ENCODE results near the gene FXYD7. TPM values are rescaled to one million over a fixed set of nuclear protein-coding genes. Genes with fewer than 3 reads are reported as not detected.

FXYD7 gene
- total and polyA plus RNA-seq, 8 donors: 0.23 to 0.61 TPM; not detected in 6

DNA sequence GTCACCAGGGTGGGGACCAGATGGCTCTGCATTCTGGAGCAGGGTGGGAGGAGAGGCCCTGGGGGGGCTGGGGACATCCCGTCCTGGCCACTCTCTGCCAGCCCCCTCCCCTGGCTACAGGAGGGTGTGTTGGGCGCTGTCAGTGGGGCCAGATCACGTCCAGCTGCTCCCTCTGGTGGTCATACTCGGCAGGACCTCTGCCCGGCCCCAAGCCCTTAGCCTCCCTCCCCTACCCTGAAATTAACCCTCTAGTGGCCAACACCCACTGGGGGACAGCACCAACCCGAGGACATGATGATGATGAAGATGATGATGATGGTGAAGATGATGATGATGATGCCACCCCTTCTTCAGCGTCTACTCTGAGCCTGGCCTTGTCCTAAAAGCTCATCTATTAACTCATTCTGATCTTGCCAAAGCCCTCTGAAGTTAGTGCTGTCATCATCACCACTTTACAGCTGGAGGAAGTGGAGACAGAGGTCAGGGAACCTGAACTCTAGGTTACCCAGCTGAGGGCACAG, 7.6 kb upstream of the FXYD7 start:
- WGBS, 2 donors: 1% methylated on average over 7 of the region's 7 CpGs
- no peaks in the 10 kb centered on the region for H3K9me3 ChIP-seq
- TF ChIP-seq, protein P1, sequence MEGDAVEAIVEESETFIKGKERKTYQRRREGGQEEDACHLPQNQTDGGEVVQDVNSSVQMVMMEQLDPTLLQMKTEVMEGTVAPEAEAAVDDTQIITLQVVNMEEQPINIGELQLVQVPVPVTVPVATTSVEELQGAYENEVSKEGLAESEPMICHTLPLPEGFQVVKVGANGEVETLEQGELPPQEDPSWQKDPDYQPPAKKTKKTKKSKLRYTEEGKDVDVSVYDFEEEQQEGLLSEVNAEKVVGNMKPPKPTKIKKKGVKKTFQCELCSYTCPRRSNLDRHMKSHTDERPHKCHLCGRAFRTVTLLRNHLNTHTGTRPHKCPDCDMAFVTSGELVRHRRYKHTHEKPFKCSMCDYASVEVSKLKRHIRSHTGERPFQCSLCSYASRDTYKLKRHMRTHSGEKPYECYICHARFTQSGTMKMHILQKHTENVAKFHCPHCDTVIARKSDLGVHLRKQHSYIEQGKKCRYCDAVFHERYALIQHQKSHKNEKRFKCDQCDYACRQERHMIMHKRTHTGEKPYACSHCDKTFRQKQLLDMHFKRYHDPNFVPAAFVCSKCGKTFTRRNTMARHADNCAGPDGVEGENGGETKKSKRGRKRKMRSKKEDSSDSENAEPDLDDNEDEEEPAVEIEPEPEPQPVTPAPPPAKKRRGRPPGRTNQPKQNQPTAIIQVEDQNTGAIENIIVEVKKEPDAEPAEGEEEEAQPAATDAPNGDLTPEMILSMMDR (IDR thresholded peaks at IDR 0.05): peak; percentile 78 to 88 (median 86)
- H3K27ac ChIP-seq: no peak overlapping the region
- H3K27me3 ChIP-seq: no peaks in the 10 kb centered on the region
- H3K4me1 ChIP-seq: peaks cover 3 to 10% (median 5%) of the 10 kb centered on the region in 3 donors
- DNase-seq: peak; percentile 67 to 90 (median 80)
- ATAC-seq: peak; percentile 71 to 85 (median 80)
- intact Hi-C loops (cut with DNase I): loop anchor here in 1 of 3 donors (10.0 kb wide), 1 partner anchor 71 kb away; no protein-coding TSS in a partner anchor
- no peaks in the 10 kb centered on the region for H3K36me3 ChIP-seq
- no peak for FAIRE-seq
- H3K4me3 ChIP-seq: no peak overlapping the region

DNA sequence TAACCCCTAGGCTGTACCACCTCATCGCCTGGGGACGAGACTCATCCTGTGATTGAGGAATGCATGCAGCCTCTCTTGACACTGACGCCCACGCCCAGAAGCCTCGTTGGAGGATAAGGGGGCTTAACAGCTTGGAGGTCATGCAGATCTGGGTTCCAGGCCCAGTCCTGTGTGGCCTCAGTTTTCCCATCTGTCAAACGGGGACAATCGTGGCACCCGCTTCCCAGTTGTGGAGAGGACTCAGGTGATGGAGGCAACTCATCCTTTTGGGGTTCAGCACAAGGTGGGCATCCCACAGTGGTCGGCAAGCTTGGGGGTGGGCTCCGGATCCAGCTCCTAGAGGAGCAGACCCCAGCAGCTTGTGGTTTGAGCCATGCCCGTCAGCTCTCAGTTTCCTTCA, 6.8 kb upstream of the FXYD7 start:
- TF ChIP-seq, protein P1 (IDR thresholded peaks at IDR 0.05): no peak
- H3K4me1 ChIP-seq: peaks cover 3 to 10% (median 5%) of the 10 kb centered on the region in 3 donors
- no peaks in the 10 kb centered on the region for H3K36me3 ChIP-seq
- H3K9me3 ChIP-seq: no peaks in the 10 kb centered on the region
- 72 to 75% methylated on average over 11 of the region's 11 CpGs for WGBS, 2 donors
- DNase-seq (peak in 2 of 6 donors; percentile 19 to 47), FAIRE-seq (no peak), ATAC-seq (no peak)
- no peaks in the 10 kb centered on the region for H3K27me3 ChIP-seq
- intact Hi-C loops (cut with DNase I): loop anchor here in 1 of 3 donors (10.0 kb wide), 1 partner anchor 71 kb away; no protein-coding TSS in a partner anchor
- no peak overlapping the region for H3K27ac ChIP-seq
- H3K4me3 ChIP-seq: no peak overlapping the region

DNA sequence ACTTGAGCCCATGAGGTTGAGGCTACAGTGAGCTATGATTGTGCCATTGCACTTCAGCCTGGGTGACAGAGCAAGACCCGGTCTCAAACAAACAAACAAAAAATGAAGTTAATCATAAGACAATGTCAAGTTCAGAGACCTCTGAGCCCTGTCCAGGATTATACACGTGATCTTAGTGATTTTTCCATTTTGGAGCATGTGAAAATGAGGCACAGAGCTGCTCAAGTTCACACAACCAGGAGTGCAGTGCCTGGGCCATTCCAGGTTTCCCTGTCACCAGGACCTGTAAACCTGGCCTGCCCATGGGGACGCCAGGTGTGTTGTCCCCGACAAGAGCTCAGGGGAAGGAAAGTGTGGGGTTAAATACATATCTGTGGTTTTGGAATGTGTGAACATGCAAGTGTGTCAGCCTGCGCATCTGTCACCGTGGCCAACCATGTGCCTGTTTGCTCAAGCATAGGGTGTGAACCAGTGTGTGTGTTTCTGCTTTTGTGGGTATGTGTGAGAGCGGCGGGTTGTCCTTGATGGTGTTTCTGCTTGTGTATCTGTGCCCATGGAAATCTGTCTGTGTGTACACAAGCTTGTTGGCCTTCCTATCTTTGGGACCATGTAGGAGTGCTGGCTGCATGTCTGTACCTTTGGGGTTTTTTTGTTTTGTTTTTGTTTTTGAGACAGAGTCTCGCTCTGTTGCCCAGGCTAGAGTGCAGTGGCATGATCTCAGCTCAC, 5.9 kb upstream of the FXYD7 start:
- Histone ChIP-seq H3K27me3 (no peaks in the 10 kb centered on the region), H3K4me3 (no peak overlapping the region), H3K4me1 (peaks cover 5 to 10% (median 9%) of the 10 kb centered on the region in 3 donors), H3K9me3 (no peaks in the 10 kb centered on the region), H3K27ac (peak overlapping the region; percentile 9 to 42 (median 32)), H3K36me3 (no peaks in the 10 kb centered on the region)
- no peak for FAIRE-seq
- intact Hi-C loops (cut with DNase I): loop anchor here in 1 of 3 donors (10.0 kb wide), 1 partner anchor 72 kb away; no protein-coding TSS in a partner anchor
- TF ChIP-seq, protein P1 (IDR thresholded peaks at IDR 0.05): no peak
- ATAC-seq: peak in 3 of 4 donors; percentile 7 to 36 (median 27)
- DNase-seq: peak in 4 of 6 donors; percentile 22 to 56 (median 52)
- WGBS, 2 donors: 17 to 27% methylated on average over 9 of the region's 9 CpGs

DNA sequence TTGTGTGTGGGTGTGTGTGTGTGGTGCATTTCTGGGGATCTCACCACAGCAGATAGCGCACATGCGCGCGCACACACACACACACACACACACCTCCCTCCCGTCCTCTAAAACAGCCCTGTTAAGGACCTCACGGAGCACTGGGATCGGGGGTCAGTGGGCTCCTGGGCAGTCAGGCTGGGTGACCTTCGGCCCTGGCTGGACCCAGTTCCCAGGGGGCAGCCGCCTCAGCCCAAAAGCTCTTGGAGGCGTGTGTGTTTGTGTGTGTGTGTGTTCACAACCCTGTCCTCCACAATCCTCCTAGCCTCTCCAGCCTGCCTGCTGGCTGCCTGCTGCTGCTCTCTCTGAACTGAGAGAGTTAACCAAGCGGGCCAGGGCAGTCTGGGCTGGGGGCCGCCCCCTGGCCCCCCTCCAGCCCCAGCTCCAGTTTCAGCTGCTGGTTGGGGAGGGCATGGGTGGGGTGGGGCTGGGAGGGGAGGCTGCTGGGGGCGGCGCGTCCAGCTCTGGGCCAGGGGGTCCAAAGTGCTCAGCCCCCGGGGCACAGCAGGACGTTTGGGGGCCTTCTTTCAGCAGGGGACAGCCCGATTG, 4.7 kb upstream of the FXYD7 start, which contains the start of gene FXYD1:
Gene FXYD1 (plus strand): TSS at position 520 of the 588 bp plus-strand sequence. CDS start 1,256 bp downstream, outside the sequence.
- TF ChIP-seq, protein P1 (IDR thresholded peaks at IDR 0.05): no peak
- H3K36me3 ChIP-seq: no peaks in the 10 kb centered on the region
- H3K27me3 ChIP-seq: no peaks in the 10 kb centered on the region
- H3K9me3 ChIP-seq: no peaks in the 10 kb centered on the region
- WGBS, 2 donors: 78 to 79% methylated on average over 16 to 18 of the region's 18 CpGs
- peaks cover 5 to 14% (median 10%) of the 10 kb centered on the region in 3 donors for H3K4me1 ChIP-seq
- H3K27ac ChIP-seq: peak within 1 kb of the TSS; percentile 9 to 42 (median 32)
- DNase-seq (peak in 2 of 6 donors; percentile 14 to 74), FAIRE-seq (no peak), ATAC-seq (no peak)
- H3K4me3 ChIP-seq: no peak within 1 kb of the TSS
- intact Hi-C loops (cut with DNase I): loop anchor here in 1 of 3 donors (10.0 kb wide), 1 partner anchor 74 kb away; no protein-coding TSS in a partner anchor
